Activated effector memory CD4-positive, alpha-beta T cell treated with Interleukin-2 at 50 U/mL for 16 hours (primary cell): ENCODE data around the gene WDR13.
"Not testable (repeated sequence)": the region's sequence is repeated elsewhere in the genome, so short reads cannot be mapped to it uniquely, and the experiment has no call there.

ENCODE experiments used
- DNase-seq: peaks from one replicate; pipeline ENCODE4 v3.0.0-alpha.2; 2020

Gene WDR13

DNA sequence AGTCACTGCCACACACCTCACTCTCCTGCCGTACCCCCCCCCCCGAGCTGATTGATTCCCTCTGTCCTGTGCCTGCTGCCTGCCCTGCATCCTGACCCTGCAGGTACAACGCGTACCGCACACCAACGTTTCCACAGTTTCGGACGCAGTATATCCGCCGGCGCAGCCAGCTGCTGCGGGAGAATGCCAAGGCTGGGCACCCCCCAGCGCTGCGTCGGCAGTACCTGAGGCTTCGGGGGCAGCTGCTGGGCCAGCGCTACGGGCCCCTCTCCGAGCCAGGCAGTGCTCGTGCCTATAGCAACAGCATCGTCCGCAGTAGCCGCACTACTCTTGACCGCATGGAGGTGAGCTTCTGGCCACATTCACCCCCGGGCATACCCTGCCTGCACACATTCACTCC is 1.3 kb downstream of the WDR13 start:
- DNase-seq = no peak

DNA sequence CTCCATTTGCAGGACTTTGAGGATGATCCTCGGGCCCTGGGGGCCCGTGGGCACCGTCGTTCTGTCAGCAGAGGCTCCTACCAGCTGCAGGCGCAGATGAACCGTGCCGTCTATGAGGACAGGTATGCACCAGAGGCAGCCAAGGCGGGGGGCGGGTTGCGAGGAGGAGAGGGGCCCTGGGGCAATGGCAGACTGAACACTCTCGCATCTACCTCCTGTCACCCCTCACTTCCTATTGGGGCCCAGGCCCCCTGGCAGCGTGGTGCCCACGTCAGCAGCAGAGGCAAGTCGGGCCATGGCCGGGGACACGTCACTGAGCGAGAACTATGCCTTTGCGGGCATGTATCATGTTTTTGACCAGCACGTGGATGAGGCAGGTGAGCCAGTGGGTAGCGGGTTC is 2.0 kb downstream of the WDR13 start:
- DNase-seq = no peak

DNA sequence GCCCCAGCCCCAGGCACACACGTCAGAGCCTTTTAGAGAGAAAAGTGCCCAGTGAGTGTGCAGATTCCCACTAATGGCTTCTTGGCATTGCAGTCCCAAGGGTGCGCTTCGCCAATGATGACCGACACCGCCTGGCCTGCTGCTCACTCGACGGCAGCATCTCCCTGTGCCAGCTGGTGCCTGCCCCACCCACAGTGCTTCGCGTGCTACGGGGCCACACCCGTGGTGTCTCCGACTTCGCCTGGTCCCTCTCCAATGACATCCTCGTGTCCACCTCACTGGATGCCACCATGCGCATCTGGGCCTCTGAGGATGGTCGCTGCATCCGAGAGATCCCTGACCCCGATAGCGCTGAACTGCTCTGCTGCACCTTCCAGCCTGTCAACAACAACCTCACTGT is 2.9 kb downstream of the WDR13 start:
- DNase-seq = no peak

DNA sequence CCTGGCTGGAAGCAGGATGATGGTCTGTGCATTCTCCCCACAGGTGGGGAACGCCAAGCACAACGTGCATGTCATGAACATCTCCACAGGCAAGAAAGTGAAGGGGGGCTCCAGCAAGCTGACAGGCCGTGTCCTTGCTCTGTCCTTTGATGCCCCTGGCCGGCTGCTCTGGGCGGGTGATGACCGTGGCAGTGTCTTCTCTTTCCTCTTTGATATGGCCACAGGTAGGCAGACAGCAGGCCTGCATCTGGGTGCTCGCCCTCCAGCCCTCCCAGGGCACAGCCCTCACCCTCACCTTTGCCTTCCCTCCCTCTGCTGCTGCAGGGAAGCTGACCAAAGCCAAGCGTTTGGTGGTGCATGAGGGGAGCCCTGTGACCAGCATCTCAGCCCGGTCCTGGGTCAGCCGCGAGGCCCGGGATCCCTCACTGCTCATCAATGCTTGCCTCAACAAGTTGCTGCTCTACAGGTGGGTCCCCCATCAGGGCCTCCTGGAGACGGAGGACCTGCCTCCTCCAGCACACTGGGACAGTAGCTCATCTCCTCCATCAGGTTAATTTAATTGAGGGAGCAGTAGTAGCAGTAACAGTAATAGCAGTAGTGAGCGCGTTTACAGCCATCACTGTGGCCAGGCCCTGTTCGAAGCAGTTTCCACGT is 4.6 kb downstream of the WDR13 start:
- no peak for DNase-seq

DNA sequence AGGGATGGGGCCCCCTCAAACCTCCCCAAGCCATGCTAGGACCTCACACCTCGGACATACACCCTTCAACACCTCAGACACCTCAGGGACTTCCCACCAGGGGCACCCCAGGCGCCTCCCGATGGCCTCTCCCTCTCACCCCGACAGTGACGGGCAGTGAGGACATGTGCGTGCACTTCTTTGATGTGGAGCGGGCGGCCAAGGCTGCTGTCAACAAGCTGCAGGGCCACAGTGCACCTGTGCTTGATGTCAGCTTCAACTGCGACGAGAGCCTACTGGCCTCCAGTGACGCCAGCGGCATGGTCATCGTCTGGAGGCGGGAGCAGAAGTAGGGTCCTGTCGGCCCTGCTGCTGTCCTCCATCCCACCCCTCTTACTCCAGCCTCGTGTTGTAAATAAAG is 7.4 kb downstream of the WDR13 start:
- DNase-seq = no peak

DNA sequence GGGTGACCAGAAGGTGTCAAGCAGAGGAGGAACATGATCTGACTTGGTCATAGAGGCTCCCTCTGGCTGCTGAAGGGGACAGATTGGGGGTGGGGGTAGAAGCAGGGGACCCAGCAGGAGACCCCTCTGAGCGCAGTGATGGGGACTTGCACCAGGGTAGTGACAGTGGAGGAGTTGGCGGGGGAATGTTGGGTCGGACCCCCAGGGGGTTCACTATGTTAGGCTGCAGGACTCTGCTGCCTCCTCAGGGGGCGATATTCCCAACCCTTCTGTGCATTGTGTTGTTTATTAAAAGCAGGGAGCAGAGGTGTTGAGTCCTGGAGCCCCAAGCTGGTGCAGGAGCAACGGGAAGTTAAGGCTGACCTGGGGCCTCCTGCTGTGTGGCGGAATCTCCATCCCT is 8.8 kb downstream of the WDR13 start:
- no peak for DNase-seq

DNA sequence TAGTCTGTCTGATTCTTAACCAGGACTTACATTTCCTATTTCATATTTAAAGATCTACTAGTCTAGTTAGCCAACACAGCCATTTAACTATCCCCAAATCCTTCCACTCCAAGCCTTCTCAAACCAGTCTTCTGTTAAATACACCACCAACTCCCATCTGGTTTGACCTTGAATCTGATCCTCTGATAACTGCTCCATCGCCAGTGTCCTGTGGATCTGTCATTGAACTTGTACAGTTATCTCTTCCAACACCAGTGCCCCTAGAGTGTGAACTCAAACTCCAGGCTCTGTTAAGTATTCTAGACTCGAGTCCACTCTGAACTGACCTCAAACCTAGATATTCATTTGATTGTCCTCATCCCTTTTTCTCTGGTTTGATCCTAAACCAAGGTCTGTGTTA is 14.4 kb downstream of the WDR13 start:
- DNase-seq = no peak

DNA sequence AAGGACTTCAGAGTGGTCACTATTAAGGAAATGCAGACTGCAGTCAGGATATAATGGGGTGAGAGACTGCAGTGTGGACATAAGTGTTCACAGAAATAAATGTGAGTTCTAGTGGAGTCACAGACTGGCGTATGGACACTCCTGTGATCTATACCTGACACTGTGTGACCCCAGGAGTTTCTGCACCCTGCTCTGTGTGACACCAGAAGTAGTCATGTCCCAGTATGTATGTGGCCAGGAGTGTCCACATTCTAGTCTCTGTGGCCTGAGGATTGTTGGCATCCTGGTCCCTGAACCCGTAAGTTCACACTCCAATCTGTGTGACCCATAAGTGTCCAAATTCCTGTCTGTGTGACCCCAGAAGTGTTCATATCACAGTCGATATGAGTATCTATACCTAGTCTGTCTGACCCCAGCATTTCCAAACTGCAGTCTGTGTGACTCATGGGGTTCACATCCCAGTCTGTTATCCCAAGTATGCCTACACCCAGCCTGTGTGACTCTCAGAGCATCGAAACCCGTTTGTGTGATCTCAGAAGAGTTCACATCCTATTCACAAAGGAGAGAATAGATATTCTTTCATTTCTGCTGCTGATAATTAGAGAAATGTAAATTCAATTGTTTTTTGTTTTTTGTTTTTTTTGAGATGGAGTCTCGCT is 16.3 kb downstream of the WDR13 start:
- no peak for DNase-seq

DNA sequence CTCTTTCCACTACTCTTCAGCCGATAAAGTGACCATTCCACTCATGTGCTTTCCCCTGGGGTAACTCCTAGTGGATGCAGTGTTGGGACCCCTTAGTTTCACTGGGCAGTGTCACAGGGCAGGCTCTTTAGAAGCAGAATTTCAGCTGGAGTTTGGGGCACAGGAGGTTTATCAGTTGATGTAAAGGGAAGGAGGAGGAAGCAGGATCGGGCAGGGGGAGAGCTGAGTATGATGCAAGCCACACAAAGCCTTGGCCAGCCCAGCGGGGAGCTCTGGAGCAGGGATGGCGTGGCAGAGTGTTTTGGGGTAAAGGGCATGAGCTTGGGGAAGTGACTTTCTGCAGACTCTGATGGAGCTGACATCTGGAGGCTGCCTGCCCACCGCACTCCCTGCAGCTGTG is 19.3 kb downstream of the WDR13 start:
- DNase-seq = no peak

DNA sequence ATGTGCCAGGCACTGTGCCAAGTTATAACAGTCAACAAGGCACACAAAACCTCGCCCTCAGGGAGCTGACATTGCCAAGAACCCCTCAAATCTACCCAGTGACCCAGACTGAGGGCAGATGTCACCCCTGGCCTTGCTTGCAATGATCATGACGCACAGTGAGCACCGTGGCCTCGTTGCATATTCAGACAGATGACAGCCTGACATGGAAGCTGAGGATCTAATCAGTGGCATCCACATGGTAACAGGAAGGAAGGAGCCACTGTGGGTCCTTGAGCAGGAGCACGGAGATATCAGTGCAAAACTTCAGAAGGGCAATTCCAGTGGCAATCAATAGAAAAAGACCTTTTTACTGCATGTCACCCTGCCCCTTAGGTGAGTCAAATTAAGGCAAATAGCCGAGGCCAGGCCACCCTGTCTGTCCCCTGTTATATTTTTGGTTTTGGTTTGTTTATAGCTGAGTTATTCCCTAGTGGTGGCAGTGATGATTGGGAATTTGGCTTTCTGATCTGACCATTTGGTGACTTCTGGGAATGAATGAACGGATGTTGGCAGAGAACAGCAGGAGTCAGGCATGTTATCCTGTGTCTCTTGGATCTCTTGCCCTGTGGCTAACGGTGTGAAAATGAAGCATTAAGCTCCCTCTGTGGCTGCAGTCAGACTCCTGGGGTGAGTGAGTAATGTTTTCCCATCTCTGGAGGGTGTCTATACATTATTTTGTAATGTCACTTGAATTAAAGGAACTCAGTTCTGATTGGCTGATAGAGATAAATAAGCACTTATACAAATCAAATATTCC is 20.4 kb downstream of the WDR13 start:
- DNase-seq = no peak

DNA sequence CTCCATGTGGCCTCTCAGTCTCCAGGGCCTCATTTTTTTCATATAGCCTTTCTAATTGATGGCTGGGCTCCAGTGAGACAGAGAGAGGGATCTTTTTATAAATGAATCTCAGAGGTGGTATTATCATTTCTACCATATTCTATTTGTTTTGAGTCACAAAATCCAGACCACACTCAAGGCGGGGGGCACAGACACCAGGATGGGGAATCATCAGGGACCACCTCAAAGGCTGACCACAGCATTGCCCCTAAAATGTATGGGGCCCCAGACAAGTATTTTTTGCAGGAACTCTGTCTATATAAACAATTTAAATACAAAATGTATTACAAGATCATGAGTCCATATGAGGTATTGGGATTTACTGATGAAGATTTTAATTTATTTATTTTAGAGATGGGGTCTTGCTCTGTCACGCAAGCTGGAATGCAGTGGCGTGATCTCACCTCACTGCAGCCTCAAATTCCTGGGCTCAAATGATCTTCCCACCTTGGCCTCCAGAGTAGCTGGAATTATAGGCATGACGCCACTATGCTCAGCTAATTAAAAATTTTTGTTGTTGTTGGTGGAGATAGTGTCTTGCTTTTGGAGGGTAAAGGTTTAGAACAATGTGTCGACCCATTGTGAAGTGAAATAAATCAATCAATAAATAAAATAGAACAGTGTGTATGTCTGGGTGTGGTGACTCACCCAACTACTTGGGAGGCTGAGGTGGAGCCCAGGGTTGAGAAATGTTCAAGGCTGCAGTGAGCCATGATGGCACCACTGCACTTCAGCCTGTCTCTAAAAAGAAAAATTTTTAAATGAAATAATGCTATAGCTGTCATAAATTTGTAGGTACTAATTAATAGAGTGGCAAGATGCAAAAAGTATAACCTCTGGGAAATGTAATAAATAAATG is 29.4 kb downstream of the WDR13 start:
- DNase-seq = no peak

DNA sequence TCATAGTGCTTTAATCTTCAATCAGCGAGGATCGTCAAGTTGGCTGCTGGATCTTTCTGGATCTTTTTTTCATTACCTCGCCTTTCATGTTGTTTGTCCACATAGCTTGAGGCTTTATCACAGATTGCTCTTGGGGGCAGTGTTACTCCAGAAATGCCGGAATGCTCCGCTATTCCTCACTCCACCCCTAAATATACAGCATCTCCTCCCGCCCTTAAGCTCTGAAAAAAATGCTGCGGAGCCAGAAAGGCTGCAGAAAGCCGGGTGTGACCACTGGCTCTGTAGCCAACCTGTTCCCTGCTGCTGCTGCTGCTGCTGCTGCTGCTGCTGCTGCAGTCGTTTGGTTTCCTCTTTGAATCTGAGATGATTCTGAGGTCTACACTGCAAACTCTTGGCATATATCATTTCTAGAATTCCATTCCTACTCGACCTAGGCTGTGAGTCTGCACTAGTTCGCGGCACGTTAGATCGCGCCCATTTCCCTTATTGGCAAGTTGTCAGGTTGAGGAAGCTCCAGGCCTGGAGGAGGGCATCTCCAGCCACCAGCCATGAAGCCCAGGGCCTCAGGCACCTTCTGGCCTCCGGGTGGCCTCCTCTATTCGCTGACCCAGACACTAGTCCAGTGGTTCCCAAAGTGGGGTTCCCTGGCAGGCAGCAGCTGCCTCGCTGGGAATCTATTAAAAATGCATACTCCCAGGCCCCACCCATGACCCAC is 34.2 kb downstream of the WDR13 start:
- peak; percentile 57 for DNase-seq

DNA sequence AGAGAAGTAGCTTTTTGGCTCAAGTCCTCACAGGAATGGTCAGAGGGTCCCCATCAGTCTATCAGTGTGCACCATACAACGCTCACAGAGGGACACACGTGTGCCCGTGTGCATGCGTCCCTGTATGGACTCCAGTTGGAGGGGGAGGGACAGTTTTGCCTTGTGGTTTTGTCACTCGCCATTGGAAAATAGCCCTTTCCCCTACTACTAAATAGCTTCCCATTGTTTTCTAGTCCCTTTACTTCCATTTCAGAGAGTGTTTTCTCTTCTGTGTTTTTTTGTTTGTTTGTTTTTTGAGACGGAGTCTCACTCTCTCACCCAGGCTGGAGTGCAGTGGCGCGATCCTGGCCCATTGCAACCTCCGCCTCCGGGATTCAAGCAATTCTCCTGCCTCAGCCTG is 34.9 kb downstream of the WDR13 start:
- no peak for DNase-seq

DNA sequence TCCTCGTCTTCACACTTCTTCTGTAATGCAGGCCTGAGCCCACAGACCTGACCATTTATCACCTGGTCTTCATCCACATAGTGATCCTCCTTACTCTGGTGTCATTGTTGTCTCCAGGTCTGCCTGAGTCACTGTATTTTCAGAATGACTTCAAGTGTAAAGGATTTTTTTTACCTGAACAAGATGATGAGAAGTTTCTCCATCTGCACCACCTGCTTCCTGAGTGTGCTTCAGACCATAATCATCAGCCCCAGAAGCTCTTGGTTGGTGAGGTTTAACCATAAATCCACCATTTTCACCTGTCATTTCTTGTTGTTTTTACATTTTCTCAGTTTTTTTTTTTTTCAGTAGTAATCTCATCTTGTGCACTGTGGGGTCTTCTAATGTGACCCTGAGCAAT is 39.0 kb downstream of the WDR13 start:
- DNase-seq = no peak

DNA sequence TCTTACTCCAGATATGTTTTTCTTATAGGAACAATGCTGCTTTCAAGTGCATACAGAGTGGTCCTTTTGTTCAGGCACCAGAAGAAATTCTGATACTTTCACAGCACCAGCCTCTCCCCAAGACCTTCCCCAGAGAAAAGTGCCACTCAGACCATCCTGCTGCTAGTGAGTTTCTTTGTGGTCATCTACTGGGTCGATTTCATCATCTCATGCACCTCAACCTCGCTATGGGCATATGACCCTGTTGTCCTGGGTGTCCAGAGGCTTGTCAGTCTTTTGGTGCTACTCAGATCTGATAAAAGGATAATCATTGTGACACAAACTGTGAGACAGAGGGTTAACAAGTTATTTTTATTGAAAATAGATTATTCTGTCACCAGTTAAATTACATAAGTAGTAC is 39.5 kb downstream of the WDR13 start:
- DNase-seq = no peak

DNA sequence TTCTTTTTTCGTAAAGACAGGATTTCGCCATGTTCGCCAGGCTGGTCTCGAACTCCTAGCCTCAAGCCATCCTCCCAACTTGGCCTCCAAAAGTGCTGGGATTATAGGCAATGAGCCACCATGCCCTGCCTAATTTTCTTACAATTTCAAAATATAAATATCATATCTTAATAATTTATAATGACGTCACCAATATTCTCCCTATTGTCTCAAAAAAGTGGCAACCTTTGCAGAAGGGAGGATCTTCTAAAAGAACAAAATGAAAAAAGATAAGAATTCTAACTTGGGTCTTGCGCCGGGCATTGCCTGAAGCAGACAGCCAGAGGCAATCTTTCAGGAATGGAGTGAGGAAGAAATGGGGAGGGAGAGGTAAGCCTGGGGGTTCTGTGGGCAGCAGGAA is 48.4 kb downstream of the WDR13 start:
- DNase-seq = no peak

DNA sequence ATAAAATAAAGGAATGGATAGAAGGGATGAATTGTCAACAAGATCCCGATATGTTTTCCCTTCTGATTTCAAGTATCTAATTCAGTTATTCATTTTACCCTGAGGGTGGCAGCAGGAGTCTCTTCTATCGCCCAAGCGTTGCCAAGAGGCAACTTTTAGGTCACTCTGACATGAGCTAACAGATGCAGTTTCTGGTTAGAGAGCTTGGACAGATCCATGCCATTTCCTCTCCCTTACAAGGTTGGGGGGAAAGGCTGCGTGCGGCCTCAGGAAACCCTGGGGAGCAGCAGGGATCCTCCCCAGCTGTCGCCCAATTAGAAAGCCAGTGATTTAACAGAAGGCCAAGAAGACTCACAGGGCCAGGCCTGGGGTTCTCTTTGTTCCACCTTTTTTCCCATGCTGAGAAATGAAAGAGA is 51.1 kb downstream of the WDR13 start:
- DNase-seq = peak; percentile 4

DNA sequence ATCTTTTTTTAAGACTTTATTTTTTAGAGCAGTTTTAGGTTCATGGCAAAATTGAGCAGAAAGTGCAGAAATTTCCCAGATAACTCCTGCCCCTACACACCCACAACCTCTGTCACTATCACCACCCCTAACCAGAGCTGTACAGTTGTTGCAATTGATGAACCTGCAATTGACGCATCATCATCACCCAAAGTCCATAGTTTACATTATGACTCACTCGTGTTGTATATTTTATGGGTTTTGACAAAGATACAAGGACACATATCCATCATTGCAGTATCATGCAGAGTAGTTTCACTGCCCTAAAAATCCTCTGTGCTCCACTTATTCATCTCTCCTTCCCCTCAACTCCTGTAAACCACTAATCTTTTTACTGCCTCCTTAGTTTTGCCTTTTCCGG is 51.8 kb downstream of the WDR13 start:
- no peak for DNase-seq

DNA sequence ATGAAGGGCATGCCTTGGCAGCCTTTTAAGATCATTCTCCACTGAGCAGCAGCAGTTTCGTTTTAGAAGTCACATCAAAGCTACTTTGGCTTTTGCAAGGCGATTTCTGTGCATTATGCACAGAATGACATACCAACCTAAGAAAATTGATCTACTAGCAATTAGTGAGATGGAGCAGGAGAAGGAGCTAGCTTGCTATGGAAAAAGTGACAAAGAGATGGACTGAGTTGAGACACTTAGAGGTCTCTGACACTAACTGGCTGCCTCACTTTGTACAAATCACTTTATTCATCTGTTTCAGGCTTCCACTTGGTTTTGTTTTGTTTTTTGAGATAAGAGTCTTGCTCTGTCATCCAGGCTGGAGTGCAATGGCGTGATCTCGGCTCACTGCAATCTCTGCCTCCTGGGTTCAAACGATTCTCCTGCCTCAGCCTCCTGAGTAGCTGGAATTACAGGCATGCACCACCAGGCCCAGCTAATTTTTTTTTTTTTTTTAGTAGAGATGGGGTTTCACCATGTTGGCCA is 54.8 kb downstream of the WDR13 start:
- not testable (repeated sequence) for DNase-seq

DNA sequence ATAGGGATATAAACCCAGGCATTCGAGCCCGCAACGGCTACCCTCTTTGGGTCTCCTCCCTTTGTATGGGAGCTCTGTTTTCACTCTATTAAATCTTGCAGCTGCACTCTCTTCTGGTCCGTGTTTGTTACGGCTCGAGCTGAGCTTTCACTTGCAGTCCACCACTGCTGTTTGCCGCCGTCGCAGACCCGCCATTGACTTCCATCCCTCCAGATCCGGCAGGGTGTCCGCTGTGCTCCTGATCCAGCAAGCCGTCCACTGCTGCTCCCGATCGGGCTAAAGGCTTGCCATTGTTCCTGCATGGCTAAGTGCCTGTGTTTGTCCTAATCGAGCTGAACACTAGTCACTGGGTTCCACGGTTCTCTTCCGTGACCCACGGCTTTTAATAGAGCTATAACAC is 57.5 kb downstream of the WDR13 start:
- not testable (repeated sequence) for DNase-seq
